GM23338 (cell line): ENCODE data around the gene HSPA12B. TPM values are rescaled to one million over a fixed set of nuclear protein-coding genes. Genes with fewer than 3 reads are reported as not detected.

Source experiments
- ATAC-seq: fragments of 200-7000 bp; cut with Tn5 transposase; 3 replicates; pipeline ENCODE4 v1.9.1; 2020
- DNase-seq: peaks from one replicate; pipeline ENCODE4 v3.0.0-alpha.2; 2015; ENCODE audit warnings: low spot score
- H2AFZ ChIP-seq: fragments of 200-600 bp; sonication (generic); 2 replicates; pipeline ENCODE4 v1.8.0; 2016; ENCODE audit warnings: antibody characterized with exemption, mild to moderate bottlenecking, moderate library complexity
- H3F3A ChIP-seq: fragments of 200-600 bp; sonication (generic); replicated peaks from 2 replicates; pipeline ENCODE4 v1.8.0; 2017; ENCODE audit warnings: antibody characterized with exemption, mixed run types, low read depth
- H3K27ac ChIP-seq: fragments of 200-600 bp; sonication (generic); 2 replicates; pipeline ENCODE4 v1.6.1; 2016; ENCODE audit warnings: low read depth
- H3K27me3 ChIP-seq: fragments of 200-600 bp; sonication (generic); 2 replicates; pipeline ENCODE4 v1.8.0; 2016; ENCODE audit warnings: mild to moderate bottlenecking, mixed run types, moderate library complexity; ENCODE audit not compliant: insufficient read depth
- H3K36me3 ChIP-seq: fragments of 200-600 bp; sonication (generic); 2 replicates; pipeline ENCODE4 v1.8.0; 2016; ENCODE audit warnings: mild to moderate bottlenecking; ENCODE audit not compliant: insufficient read depth
- H3K4me1 ChIP-seq: fragments of 200-600 bp; sonication (generic); 2 replicates; pipeline ENCODE4 v1.8.0; 2016; ENCODE audit warnings: mild to moderate bottlenecking, moderate library complexity; ENCODE audit not compliant: insufficient read depth
- H3K4me2 ChIP-seq: fragments of 200-600 bp; sonication (generic); 2 replicates; pipeline ENCODE4 v1.7.1; 2017; ENCODE audit warnings: mixed run types
- H3K4me3 ChIP-seq: fragments of 200-600 bp; sonication (generic); 2 replicates; pipeline ENCODE4 v1.6.1; 2016; ENCODE audit warnings: mixed run types
- H3K79me2 ChIP-seq: fragments of 200-600 bp; sonication (generic); replicated peaks from 2 replicates; pipeline ENCODE4 v1.8.0; 2017; ENCODE audit warnings: mild to moderate bottlenecking; ENCODE audit not compliant: insufficient read depth
- H3K9me2 ChIP-seq: fragments of 200-600 bp; sonication (generic); 2 replicates; pipeline ENCODE4 v1.8.0; 2017; ENCODE audit not compliant: insufficient read depth
- H4K20me1 ChIP-seq: fragments of 200-600 bp; sonication (generic); replicated peaks from 2 replicates; pipeline ENCODE4 v1.8.0; 2017; ENCODE audit warnings: mild to moderate bottlenecking; ENCODE audit not compliant: insufficient read depth
- H3K27ac Mint-ChIP-seq: 2 replicates; pipeline ENCODE4 v1.8.0; 2020; ENCODE audit warnings: inconsistent platforms, mild to moderate bottlenecking, moderate library complexity, mixed read lengths
- H3K27me3 Mint-ChIP-seq: 3 replicates; pipeline ENCODE4 v1.8.0; 2022; ENCODE audit warnings: low read depth, mild to moderate bottlenecking, moderate library complexity, mixed read lengths, inconsistent platforms; ENCODE audit not compliant: insufficient read depth, poor library complexity
- H3K36me3 Mint-ChIP-seq: 3 replicates; pipeline ENCODE4 v1.8.0; 2021; ENCODE audit warnings: low read depth, mild to moderate bottlenecking, inconsistent platforms, moderate library complexity, mixed read lengths
- H3K4me1 Mint-ChIP-seq: 3 replicates; pipeline ENCODE4 v1.8.0; 2020; ENCODE audit warnings: mild to moderate bottlenecking, inconsistent platforms, mixed read lengths
- H3K4me3 Mint-ChIP-seq: 3 replicates; pipeline ENCODE4 v1.8.0; 2021; ENCODE audit warnings: moderate library complexity, mild to moderate bottlenecking, inconsistent platforms, mixed read lengths
- H3K9me3 Mint-ChIP-seq: 3 replicates; pipeline ENCODE4 v1.8.0; 2020; ENCODE audit warnings: moderate library complexity, mild to moderate bottlenecking, inconsistent platforms, mixed read lengths
- CREB1 ChIP-seq: fragments of 250-450 bp; sonication (Bioruptor Pico); IDR thresholded peaks from 2 replicates; pipeline ENCODE4 v1.5.0; 2020; ENCODE audit warnings: low read depth, mild to moderate bottlenecking, moderate library complexity
- CTCF ChIP-seq, 2 experiments: fragments of 200-600 bp in 1 of 2; sonication (generic) in 1 of 2; conservative IDR thresholded peaks; 2 replicates each; pipeline versions ENCODE4 v1.5.1 to v1.6.1; 2016 to 2017; ENCODE audit warnings: antibody characterized with exemption in 2 of 2, low read depth in 2 of 2, mild to moderate bottlenecking in 2 of 2, moderate library complexity in 1 of 2
- ETS1 ChIP-seq: IDR thresholded peaks from 2 replicates; pipeline ENCODE4 v1.6.1; 2016; ENCODE audit warnings: antibody characterized with exemption
- EZH2 ChIP-seq: fragments of 200-600 bp; sonication (generic); IDR thresholded peaks from one replicate; pipeline ENCODE4 v1.8.0; 2017; ENCODE audit warnings: antibody characterized with exemption, mild to moderate bottlenecking, low read depth; ENCODE audit not compliant: unreplicated experiment
- EZH2phosphoT487 ChIP-seq: fragments of 200-600 bp; sonication (generic); IDR thresholded peaks from one replicate; pipeline ENCODE4 v1.8.1; 2018; ENCODE audit warnings: antibody characterized with exemption; ENCODE audit not compliant: unreplicated experiment
- JUNB ChIP-seq: IDR thresholded peaks from one replicate; pipeline ENCODE4 v1.6.1; 2016; ENCODE audit warnings: antibody characterized with exemption; ENCODE audit not compliant: unreplicated experiment
- NANOG ChIP-seq: IDR thresholded peaks from 2 replicates; pipeline ENCODE4 v1.6.1; 2016; ENCODE audit warnings: antibody characterized with exemption, borderline replicate concordance
- POLR2AphosphoS5 ChIP-seq: IDR thresholded peaks from 2 replicates; pipeline ENCODE4 v1.6.1; 2016; ENCODE audit warnings: antibody characterized with exemption, low read depth
- STAT1 ChIP-seq: IDR thresholded peaks from one replicate; pipeline ENCODE4 v1.6.1; 2016; ENCODE audit warnings: antibody characterized with exemption; ENCODE audit not compliant: unreplicated experiment
- ZNF114 ChIP-seq: fragments of 250-450 bp; sonication (Bioruptor Pico); IDR thresholded peaks from 2 replicates; pipeline ENCODE4 v1.5.0; 2020; ENCODE audit warnings: mild to moderate bottlenecking, moderate library complexity
- ZNF331 ChIP-seq: fragments of 250-450 bp; sonication (Bioruptor Pico); IDR thresholded peaks from 2 replicates; pipeline ENCODE4 v1.5.0; 2020; ENCODE audit warnings: low read depth, mild to moderate bottlenecking, moderate library complexity
- polyA plus RNA-seq: library from polyadenylated mRNA; unstranded; fragments of >200 nt; fragmentation: Nextera tagmentation; extraction: Ambion mirVana; gene quantifications from 2 replicates; pipeline ENCODE4 v1.2.1, GENCODE V29; 2016
- total RNA-seq: library from RNA; depleted of rRNA; stranded (reverse); fragments of >200 nt; shearing (Covaris generic); gene quantifications from 2 replicates; pipeline ENCODE4 v1.2.3, GENCODE V29; 2014
- TF ChIP-seq, protein P1 (sequence below): IDR thresholded peaks from one replicate; pipeline ENCODE4 v1.6.1; 2018; ENCODE audit warnings: antibody characterized with exemption; ENCODE audit not compliant: unreplicated experiment
- TF ChIP-seq, protein P2 (sequence below): fragments of 250-450 bp; sonication (Bioruptor Pico); IDR thresholded peaks from 2 replicates; pipeline ENCODE4 v1.5.0; 2020; ENCODE audit warnings: mild to moderate bottlenecking, moderate library complexity

HSPA12B gene
- total and polyA plus RNA-seq, 2 experiments from 2014 or later, result 2.8 to 6.5 TPM

GRCh38 chr20:3707508-3707899 is 25.0 kb upstream of the HSPA12B start:
- DNase-seq (no peak), ATAC-seq (no peak)
- H3K9me3 Mint-ChIP-seq, result no peaks in the 10 kb centered on the region
- Histone ChIP-seq H3K27me3 (no peaks in the 10 kb centered on the region), H3K4me2 (no peak overlapping the region), H3K4me3 (no peak overlapping the region), H4K20me1 (no peaks in the 10 kb centered on the region), H3K36me3 (no peaks in the 10 kb centered on the region), H3K9me2 (no peaks in the 10 kb centered on the region), H3K27ac (no peak overlapping the region), H3K4me1 (no peaks in the 10 kb centered on the region), H2AFZ (no peak overlapping the region), H3F3A (no peaks in the 10 kb centered on the region), H3K79me2 (no peaks in the 10 kb centered on the region)
- no peak overlapping the region for H3K4me3 Mint-ChIP-seq
- no peak overlapping the region for H3K27ac Mint-ChIP-seq
- peaks cover 5% of the 10 kb centered on the region for H3K27me3 Mint-ChIP-seq
- H3K4me1 Mint-ChIP-seq, result no peaks in the 10 kb centered on the region
- H3K36me3 Mint-ChIP-seq, result no peaks in the 10 kb centered on the region
- TF ChIP-seq ZNF331 (CRISPR knock-in tag) (no peak), STAT1 (no peak), EZH2phosphoT487 (no peak), CREB1 (CRISPR knock-in tag) (no peak), POLR2AphosphoS5 (no peak), EZH2 (no peak), NANOG (no peak), CTCF (conservative IDR thresholded peaks at IDR 0.05; ENCODE audit: low read depth in 2 of 2) (no peak), JUNB (no peak), ETS1 (no peak), ZNF114 (CRISPR knock-in tag) (no peak)
- TF ChIP-seq, protein P1, sequence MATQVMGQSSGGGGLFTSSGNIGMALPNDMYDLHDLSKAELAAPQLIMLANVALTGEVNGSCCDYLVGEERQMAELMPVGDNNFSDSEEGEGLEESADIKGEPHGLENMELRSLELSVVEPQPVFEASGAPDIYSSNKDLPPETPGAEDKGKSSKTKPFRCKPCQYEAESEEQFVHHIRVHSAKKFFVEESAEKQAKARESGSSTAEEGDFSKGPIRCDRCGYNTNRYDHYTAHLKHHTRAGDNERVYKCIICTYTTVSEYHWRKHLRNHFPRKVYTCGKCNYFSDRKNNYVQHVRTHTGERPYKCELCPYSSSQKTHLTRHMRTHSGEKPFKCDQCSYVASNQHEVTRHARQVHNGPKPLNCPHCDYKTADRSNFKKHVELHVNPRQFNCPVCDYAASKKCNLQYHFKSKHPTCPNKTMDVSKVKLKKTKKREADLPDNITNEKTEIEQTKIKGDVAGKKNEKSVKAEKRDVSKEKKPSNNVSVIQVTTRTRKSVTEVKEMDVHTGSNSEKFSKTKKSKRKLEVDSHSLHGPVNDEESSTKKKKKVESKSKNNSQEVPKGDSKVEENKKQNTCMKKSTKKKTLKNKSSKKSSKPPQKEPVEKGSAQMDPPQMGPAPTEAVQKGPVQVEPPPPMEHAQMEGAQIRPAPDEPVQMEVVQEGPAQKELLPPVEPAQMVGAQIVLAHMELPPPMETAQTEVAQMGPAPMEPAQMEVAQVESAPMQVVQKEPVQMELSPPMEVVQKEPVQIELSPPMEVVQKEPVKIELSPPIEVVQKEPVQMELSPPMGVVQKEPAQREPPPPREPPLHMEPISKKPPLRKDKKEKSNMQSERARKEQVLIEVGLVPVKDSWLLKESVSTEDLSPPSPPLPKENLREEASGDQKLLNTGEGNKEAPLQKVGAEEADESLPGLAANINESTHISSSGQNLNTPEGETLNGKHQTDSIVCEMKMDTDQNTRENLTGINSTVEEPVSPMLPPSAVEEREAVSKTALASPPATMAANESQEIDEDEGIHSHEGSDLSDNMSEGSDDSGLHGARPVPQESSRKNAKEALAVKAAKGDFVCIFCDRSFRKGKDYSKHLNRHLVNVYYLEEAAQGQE, result no peak
- TF ChIP-seq, protein P2, sequence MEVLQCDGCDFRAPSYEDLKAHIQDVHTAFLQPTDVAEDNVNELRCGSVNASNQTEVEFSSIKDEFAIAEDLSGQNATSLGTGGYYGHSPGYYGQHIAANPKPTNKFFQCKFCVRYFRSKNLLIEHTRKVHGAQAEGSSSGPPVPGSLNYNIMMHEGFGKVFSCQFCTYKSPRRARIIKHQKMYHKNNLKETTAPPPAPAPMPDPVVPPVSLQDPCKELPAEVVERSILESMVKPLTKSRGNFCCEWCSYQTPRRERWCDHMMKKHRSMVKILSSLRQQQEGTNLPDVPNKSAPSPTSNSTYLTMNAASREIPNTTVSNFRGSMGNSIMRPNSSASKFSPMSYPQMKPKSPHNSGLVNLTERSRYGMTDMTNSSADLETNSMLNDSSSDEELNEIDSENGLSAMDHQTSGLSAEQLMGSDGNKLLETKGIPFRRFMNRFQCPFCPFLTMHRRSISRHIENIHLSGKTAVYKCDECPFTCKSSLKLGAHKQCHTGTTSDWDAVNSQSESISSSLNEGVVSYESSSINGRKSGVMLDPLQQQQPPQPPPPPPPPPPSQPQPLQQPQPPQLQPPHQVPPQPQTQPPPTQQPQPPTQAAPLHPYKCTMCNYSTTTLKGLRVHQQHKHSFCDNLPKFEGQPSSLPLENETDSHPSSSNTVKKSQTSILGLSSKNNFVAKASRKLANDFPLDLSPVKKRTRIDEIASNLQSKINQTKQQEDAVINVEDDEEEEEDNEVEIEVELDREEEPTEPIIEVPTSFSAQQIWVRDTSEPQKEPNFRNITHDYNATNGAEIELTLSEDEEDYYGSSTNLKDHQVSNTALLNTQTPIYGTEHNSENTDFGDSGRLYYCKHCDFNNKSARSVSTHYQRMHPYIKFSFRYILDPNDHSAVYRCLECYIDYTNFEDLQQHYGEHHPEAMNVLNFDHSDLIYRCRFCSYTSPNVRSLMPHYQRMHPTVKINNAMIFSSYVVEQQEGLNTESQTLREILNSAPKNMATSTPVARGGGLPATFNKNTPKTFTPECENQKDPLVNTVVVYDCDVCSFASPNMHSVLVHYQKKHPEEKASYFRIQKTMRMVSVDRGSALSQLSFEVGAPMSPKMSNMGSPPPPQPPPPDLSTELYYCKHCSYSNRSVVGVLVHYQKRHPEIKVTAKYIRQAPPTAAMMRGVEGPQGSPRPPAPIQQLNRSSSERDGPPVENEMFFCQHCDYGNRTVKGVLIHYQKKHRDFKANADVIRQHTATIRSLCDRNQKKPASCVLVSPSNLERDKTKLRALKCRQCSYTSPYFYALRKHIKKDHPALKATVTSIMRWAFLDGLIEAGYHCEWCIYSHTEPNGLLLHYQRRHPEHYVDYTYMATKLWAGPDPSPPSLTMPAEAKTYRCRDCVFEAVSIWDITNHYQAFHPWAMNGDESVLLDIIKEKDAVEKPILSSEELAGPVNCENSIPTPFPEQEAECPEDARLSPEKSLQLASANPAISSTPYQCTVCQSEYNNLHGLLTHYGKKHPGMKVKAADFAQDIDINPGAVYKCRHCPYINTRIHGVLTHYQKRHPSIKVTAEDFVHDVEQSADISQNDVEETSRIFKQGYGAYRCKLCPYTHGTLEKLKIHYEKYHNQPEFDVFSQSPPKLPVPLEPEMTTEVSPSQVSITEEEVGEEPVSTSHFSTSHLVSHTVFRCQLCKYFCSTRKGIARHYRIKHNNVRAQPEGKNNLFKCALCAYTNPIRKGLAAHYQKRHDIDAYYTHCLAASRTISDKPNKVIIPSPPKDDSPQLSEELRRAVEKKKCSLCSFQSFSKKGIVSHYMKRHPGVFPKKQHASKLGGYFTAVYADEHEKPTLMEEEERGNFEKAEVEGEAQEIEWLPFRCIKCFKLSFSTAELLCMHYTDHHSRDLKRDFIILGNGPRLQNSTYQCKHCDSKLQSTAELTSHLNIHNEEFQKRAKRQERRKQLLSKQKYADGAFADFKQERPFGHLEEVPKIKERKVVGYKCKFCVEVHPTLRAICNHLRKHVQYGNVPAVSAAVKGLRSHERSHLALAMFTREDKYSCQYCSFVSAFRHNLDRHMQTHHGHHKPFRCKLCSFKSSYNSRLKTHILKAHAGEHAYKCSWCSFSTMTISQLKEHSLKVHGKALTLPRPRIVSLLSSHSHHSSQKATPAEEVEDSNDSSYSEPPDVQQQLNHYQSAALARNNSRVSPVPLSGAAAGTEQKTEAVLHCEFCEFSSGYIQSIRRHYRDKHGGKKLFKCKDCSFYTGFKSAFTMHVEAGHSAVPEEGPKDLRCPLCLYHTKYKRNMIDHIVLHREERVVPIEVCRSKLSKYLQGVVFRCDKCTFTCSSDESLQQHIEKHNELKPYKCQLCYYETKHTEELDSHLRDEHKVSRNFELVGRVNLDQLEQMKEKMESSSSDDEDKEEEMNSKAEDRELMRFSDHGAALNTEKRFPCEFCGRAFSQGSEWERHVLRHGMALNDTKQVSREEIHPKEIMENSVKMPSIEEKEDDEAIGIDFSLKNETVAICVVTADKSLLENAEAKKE (CRISPR knock-in tag), result no peak
